ENCODE results near the gene FSIP1. TPM values are rescaled to one million over a fixed set of nuclear protein-coding genes. Genes with fewer than 3 reads are reported as not detected.

Gene FSIP1
- total RNA-seq, 1 donor from 2014 or later: 0.85 TPM

DNA sequence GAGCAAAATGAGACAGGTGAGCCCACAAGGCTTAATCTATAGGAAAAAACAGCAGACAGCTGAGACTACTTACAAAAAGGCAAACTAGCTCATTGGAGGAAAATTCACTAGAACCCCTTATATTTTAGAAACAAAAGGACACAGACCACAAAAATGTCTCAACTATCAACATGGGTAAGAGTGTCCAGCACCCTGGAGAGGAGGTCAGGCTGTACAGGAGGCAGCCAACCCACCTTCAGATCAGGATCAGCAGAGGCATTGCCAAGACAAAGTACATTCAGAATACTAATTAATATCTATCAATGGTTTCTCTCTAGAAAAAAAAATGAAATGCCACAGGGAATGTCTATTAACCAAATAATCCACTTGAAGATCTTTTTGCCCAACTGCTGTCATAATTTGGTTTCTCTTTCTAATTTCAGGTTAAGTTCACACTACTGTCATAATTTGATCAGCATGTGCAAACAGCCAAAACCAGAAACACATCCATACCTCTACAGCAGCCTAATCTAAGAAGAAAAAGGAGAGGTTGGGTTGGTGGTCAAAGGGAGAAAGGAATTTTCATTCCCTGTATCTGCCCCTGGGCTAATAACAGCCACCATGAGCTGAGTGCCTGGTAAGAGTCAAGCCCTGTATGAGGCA, 227.8 kb downstream of the FSIP1 start:
- intact Hi-C loops (cut with DNase I): loop anchor here (1.0 kb wide), 1 partner anchor 16 kb away; no protein-coding TSS in a partner anchor
- no peak for DNase-seq (ENCODE audit: low spot score)
- ATAC-seq: no peak

DNA sequence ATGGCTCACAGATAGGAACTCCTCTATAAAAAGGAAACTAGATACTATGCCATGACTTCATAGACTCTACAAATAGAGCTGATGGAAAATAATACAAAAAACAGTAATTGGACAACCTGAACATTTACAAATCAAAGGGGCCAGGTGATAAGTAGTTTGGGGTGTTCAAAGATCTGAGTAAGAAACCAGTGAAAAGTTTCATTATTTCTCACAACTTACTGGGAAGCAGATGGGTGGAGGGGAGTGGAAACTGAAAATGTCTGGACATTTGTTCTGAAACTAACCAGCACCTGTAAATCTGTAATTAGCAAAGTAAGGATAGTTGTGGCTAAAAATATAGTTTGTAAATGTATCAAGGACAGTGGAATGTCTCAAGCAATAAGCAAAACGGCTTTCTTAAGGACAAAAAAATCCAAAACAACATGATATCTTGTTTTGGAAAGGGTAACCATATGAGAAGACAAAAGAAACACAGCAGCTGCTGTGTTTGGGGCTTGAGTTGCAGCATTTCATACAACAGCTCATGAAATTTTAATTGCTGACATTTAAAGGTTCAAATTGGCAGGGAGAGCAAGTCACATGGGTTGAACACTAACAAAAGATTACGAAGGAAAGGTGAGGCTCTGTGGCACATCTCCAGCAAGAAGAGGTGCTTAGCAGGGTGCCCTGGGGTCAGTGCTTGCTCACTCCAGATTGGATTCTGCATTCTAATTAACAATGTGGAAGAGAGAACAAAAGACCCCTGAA, 228.5 kb downstream of the FSIP1 start:
- intact Hi-C loops (cut with DNase I): loop anchor here (1.0 kb wide), 1 partner anchor 17 kb away; no protein-coding TSS in a partner anchor
- ATAC-seq (no peak), DNase-seq (ENCODE audit: low spot score) (no peak)

DNA sequence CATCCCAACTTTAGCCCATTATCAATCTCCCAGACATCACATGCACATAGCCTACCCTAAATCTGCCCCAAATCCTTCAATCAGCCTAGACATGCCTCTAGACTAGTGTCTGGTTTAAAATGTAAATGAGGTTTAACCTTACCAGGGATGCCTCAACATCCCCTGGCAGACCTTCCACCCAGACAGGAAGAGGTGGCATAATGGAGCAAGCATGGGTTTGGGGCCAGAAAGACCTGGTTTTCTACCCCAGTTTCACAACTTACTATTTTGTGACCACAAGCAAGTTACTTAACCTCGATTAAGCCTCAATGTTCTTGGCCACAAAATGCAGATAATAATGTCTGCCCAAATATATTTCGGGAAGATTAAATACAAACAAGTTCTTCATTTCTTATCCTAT, 230.1 kb downstream of the FSIP1 start:
- ATAC-seq: no peak
- no peak for DNase-seq (ENCODE audit: low spot score)
- intact Hi-C loops (cut with DNase I): no loop called here

DNA sequence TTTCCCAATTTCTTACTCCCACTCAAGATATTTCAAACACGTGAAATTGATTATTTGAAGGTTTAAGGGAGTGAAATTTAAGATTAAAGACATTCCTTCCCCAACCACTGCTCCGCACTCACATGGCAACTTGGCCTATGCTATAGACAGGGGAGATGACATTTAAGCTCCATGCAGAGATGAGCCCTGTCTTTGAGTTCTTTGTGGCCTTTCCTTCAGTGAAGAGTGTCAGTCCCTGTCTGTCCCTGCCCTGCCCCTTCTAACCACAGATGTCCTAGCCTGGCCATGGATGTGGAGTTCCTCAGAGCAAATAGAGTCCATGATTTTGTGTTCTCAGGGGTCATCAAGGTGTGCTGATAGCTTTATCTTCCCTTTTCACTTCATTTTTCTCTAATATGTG, 231.2 kb downstream of the FSIP1 start:
- ATAC-seq (no peak), DNase-seq (ENCODE audit: low spot score) (no peak)
- intact Hi-C loops (cut with DNase I): no loop called here

Other genes starting within 250 kb of the FSIP1 start
- gene THBS1, start 201.8 kb downstream of the FSIP1 start, total RNA-seq: 1,018 TPM
- gene GPR176, start 137.4 kb upstream of the FSIP1 start, total RNA-seq: 5.7 TPM
- gene EIF2AK4, start 151.3 kb upstream of the FSIP1 start, total RNA-seq: 42.5 TPM

All from sciatic nerve (tissue), 2 donors.